Fibroblast of skin of right biceps (primary cell): ENCODE results near the gene NCKAP5.

ENCODE experiments used
- DNase-seq: peaks from one replicate; pipeline ENCODE4 v3.0.0-alpha.2; 2013

NCKAP5 gene

GRCh38 chr2:133416736-133417135, 151.5 kb downstream of the NCKAP5 start:
- no peak for DNase-seq

- no peak for DNase-seq
Measured at GRCh38 chr2:133416146-133416545, 152.1 kb downstream of the NCKAP5 start.

- no peak for DNase-seq
Measured at GRCh38 chr2:133415210-133415876, 152.9 kb downstream of the NCKAP5 start.

- peak; percentile 61 for DNase-seq
Measured at GRCh38 chr2:133414486-133415209, 153.6 kb downstream of the NCKAP5 start.

DNA sequence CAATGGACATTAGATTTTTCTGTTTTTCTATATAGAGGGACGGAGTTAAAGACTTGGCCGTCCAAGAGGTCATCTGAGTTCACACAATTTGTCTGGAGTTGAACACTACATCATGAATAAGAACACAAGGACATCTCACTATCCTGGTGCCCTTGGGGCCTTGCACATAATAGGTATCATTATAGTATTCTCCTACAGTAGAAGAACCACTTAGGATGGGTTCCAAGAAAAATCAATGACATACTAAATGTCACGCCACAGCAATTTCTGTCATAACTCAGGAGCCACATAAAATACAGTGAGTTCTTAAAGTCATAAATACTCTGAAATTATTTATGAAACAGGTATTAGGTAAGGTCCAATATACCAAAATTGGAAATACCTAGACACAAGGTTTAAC, 154.4 kb downstream of the NCKAP5 start:
- DNase-seq: no peak

DNA sequence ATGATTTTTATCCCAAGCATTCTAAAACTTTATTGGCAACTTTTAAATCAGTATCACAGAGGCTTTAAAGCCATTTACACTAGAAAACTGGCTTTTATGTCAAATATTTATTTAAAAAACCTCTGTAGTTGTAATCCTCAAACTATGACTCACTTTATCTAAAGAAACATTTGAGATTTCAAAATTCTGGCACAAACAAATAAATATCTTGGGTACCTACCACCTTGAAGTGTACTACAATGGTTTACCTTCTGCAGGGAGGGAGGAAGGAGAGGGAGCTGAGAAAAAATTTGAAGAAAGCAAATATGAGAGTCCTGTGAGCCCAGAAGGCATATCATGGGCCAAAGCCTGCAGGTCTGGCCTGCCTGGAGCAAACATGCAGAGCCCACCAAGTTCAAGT, 155.6 kb downstream of the NCKAP5 start:
- no peak for DNase-seq

DNA sequence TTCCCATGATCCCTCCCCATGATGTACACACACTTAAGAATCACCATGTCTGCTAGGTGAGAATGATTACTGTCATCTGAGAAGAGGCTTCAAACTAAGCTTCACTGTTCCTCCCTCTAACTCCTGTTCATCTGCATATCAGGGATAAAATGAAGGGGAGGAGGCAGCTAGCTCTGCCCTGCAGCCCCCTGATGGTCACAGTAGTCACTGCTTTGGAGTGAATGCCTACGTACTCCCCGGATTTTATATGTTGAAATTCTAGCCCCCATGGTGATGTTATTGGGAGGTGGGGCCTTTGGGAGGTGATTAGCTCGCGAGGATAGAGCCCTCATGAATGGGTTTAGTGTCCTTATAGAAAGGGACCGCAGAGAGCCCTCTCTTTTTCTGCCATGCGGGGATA, 156.4 kb downstream of the NCKAP5 start:
- DNase-seq: no peak

DNA sequence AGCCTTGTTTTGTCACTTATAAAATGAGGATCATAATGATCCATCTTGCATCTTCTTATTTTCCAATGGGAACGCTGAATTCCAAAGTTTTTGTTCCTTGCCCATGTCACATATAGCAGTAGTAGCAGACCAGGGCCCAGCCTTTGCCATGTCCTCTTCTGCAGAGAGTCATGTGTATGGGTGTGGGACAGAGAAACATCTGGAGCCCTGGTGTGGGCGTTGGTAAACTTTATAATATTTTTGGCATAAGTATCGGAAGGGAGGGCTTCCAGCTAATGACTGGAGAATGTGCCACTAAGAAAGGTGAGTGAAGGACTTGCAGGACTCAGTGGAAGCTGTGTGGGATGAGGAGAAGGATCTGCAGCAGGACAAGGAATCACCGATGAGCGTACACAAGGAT, 157.2 kb downstream of the NCKAP5 start:
- DNase-seq: no peak

GRCh38 chr2:133409581-133410285, 158.5 kb downstream of the NCKAP5 start:
- no peak for DNase-seq

DNA sequence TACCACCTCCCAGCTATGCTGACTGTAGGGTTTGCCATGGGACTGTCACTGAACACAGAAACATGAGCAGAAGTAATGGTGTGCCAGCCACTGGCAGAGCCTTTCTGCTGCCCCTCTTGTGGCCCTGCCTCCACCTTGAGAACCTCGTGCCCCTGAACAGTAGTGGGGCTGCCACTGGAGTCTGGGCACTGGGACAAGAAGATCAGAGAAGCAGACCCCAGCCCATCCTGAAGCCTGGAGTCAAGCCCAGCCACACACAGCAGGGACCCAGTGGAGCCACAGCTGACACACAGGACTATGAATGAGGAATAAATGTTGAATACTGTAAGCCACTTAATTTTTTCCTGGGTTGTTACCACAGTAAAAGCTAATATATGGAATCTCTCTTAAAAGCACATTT, 159.6 kb downstream of the NCKAP5 start:
- DNase-seq: no peak

- no peak for DNase-seq
Measured at GRCh38 chr2:133407341-133407740, 160.9 kb downstream of the NCKAP5 start.

- no peak for DNase-seq
Measured at GRCh38 chr2:133405252-133405651, 163.0 kb downstream of the NCKAP5 start.

- no peak for DNase-seq
Measured at GRCh38 chr2:133400411-133400810, 167.9 kb downstream of the NCKAP5 start.

DNA sequence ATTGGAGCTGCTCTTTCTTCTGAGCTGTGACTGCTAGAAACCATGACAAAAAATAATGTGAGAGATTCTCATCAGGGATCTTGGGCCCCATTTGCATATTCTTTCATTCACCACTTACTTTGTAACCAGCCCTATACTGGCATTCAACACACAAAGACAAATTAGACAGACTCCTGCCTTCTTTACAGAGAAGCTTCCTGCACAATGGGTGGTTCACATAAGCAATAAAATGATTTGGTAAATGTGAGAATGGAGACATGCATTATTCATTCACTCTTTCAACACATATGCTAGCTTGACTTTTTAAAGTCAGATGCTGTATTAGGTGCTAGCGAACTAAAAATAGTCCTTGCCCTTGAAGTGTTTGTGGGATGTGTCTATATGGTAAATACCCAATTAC, 174.4 kb downstream of the NCKAP5 start:
- no peak for DNase-seq

GRCh38 chr2:133390156-133390555, 178.1 kb downstream of the NCKAP5 start:
- DNase-seq: peak; percentile 49

DNA sequence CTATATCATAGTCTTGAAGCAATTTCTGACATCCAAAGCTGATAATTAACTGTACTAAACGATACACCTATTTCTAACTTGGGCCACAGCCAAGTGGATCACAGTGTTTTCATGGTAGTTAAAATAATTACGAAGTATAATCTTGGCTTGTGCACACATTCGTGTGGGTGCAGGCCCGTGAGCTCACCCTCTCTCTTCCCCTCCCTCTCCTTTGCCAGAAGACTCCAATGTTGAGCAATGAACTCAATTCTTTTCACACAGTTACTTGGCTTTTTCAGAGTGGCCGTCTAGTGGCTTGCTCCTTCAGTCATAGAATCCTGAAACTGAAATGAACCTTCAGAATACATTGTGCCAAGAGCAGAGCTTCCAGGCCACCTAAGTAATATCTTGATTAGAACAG, 178.7 kb downstream of the NCKAP5 start:
- no peak for DNase-seq

DNA sequence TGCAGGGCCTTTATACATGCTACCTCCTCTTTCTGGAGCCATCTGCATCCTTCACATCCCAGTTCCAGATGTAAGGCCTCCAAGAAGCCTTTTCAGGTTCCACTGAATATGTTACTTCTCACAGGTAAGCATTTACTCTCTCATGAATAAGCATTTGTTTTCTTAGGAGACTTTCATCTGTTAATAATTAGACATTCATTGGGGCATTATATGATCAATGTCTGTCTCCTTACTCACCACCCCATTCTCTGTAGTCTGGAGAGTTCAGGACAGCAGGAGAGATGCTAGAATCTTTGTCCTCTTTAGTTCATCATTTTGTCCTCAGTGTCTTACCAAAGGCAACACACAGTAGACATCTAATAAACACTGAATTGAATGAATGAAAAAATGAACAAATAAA, 185.7 kb downstream of the NCKAP5 start:
- no peak for DNase-seq

GRCh38 chr2:133380991-133381390, 187.3 kb downstream of the NCKAP5 start:
- no peak for DNase-seq

- DNase-seq: peak; percentile 27
Measured at GRCh38 chr2:133378928-133379549, 189.2 kb downstream of the NCKAP5 start.

DNA sequence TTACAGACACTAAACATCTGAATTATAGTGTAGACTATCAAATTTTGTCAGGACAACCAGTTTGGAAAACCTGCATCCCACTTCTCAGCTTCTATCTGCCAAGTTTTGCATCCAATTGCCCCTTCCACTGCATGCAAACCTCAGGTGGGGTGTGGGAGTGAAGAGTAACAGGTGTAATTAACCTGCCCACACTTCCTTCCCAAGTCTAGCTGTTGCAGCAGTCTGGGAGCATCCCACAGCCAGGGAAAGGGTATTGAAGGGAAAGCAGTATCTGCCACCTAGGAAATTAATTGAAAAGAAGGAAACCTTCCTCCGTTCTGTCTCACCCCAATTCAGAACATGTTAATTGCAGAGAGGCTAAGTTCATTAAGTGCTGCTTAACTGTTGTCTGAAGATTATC, 189.9 kb downstream of the NCKAP5 start:
- no peak for DNase-seq

GRCh38 chr2:133377599-133377998, 190.7 kb downstream of the NCKAP5 start:
- no peak for DNase-seq

GRCh38 chr2:133377021-133377481, 191.2 kb downstream of the NCKAP5 start:
- DNase-seq: peak; percentile 87

GRCh38 chr2:133374781-133375180, 193.5 kb downstream of the NCKAP5 start:
- no peak for DNase-seq

- DNase-seq: no peak
Measured at GRCh38 chr2:133371286-133371685, 197.0 kb downstream of the NCKAP5 start.
